ENCODE results near the gene AKAP8L. TPM values are rescaled to one million over a fixed set of nuclear protein-coding genes. Genes with fewer than 3 reads are reported as not detected.

Gene AKAP8L
- total and polyA plus RNA-seq, 4 donors = 16.4 to 67.1 (median 42.9) TPM

GRCh38 chr19:15369594-15369891, 49.2 kb downstream of the AKAP8L start:
- whole genome bisulfite sequencing = 97% methylated on average over 9 of the region's 9 CpGs
- DNase-seq (ENCODE audit: low spot score) = no peak

GRCh38 chr19:15368798-15369593, 49.8 kb downstream of the AKAP8L start:
- Histone ChIP-seq H3K9ac (ENCODE audit: low read depth in 1 of 2, low read length in 2 of 2) (no peak overlapping the region), H3K4me1 (ENCODE audit: control insufficient read depth in 4 of 4, insufficient read depth in 4 of 4, low read length in 3 of 4) (peaks cover 1 to 14% (median 5%) of the 10 kb centered on the region in 4 donors), H3K4me3 (ENCODE audit: low read depth in 1 of 3, low read length in 3 of 3) (no peak overlapping the region), H3K27me3 (ENCODE audit: control insufficient read depth in 4 of 4, insufficient read depth in 4 of 4, low read length in 3 of 4) (no peaks in the 10 kb centered on the region), H3K27ac (ENCODE audit: low read depth in 1 of 2, low read length in 2 of 2) (no peak overlapping the region), H3K36me3 (ENCODE audit: control insufficient read depth in 4 of 4, insufficient read depth in 3 of 4, low read depth in 1 of 4, low read length in 3 of 4) (peaks cover 22 to 75% (median 37%) of the 10 kb centered on the region in 4 donors), H3K9me3 (ENCODE audit: control insufficient read depth in 4 of 4, low read length in 3 of 4) (no peaks in the 10 kb centered on the region)
- TF ChIP-seq TAF1 (conservative IDR thresholded peaks at IDR 0.05) (no peak), ATF3 (IDR thresholded peaks at IDR 0.05) (no peak), CTCF (IDR thresholded peaks at IDR 0.05; ENCODE audit: low read depth, low read length, missing input control) (no peak), FOXA2 (IDR thresholded peaks at IDR 0.05) (no peak), MAX (IDR thresholded peaks at IDR 0.05) (no peak), RAD21 (IDR thresholded peaks at IDR 0.05) (no peak), REST (IDR thresholded peaks at IDR 0.05) (no peak), JUND (IDR thresholded peaks at IDR 0.05) (no peak), YY1 (IDR thresholded peaks at IDR 0.05) (no peak), NR2F2 (IDR thresholded peaks at IDR 0.05) (no peak), SP1 (IDR thresholded peaks at IDR 0.05) (no peak), ZBTB33 (IDR thresholded peaks at IDR 0.05) (no peak), EGR1 (IDR thresholded peaks at IDR 0.05; ENCODE audit: low read depth in 2 of 2) (no peak), RXRA (IDR thresholded peaks at IDR 0.05) (no peak), GABPA (IDR thresholded peaks at IDR 0.05 in 1 of 2, conservative IDR thresholded peaks at IDR 0.05 in 1 of 2) (no peak), FOXA1 (IDR thresholded peaks at IDR 0.05) (no peak), HNF4A (conservative IDR thresholded peaks at IDR 0.05) (no peak), HNF4G (IDR thresholded peaks at IDR 0.05) (no peak)
- no peak for DNase-seq (ENCODE audit: low spot score)
- WGBS = 96% methylated on average over 35 of the region's 35 CpGs

More at GRCh38 chr19:15369594-15369891, 49.2 kb downstream of the AKAP8L start:
- H3K9me3 ChIP-seq (ENCODE audit: control insufficient read depth in 4 of 4, low read length in 3 of 4) = no peaks in the 10 kb centered on the region
- no peak overlapping the region for H3K4me3 ChIP-seq (ENCODE audit: low read depth in 1 of 3, low read length in 3 of 3)
- H3K36me3 ChIP-seq (ENCODE audit: control insufficient read depth in 4 of 4, insufficient read depth in 3 of 4, low read depth in 1 of 4, low read length in 3 of 4) = peaks cover 22 to 75% (median 37%) of the 10 kb centered on the region in 4 donors
- no peak overlapping the region for H3K27ac ChIP-seq (ENCODE audit: low read depth in 1 of 2, low read length in 2 of 2)
- TF ChIP-seq TAF1 (conservative IDR thresholded peaks at IDR 0.05) (no peak), SP1 (IDR thresholded peaks at IDR 0.05) (no peak), RXRA (IDR thresholded peaks at IDR 0.05) (no peak), GABPA (IDR thresholded peaks at IDR 0.05 in 1 of 2, conservative IDR thresholded peaks at IDR 0.05 in 1 of 2) (no peak), ATF3 (IDR thresholded peaks at IDR 0.05) (no peak)
- H3K9ac ChIP-seq (ENCODE audit: low read depth in 1 of 2, low read length in 2 of 2) = no peak overlapping the region
- no peaks in the 10 kb centered on the region for H3K27me3 ChIP-seq (ENCODE audit: control insufficient read depth in 4 of 4, insufficient read depth in 4 of 4, low read length in 3 of 4)
- H3K4me1 ChIP-seq (ENCODE audit: control insufficient read depth in 4 of 4, insufficient read depth in 4 of 4, low read length in 3 of 4) = peaks cover 7 to 20% (median 9%) of the 10 kb centered on the region in 4 donors
